Measurements from ENCODE around the gene CTU2. TPM values are rescaled to one million over a fixed set of nuclear protein-coding genes. Genes with fewer than 3 reads are reported as not detected.

CTU2 gene
- total and polyA plus RNA-seq, 2 donors (not counting 1 experiment from before 2014, with no cell fraction given) = 18.4 to 23.7 TPM

- Histone ChIP-seq H3K36me3 (replicated peaks in 1 of 2; ENCODE audit: control extremely low read depth in 1 of 2, control insufficient read depth in 1 of 2, extremely low read depth in 1 of 2, insufficient read depth in 2 of 2, low read length in 1 of 2) (peaks cover 0 to 13% of the 10 kb centered on the region in 2 experiments), H3K4me2 (replicated peaks; ENCODE audit: low read depth, low read length, poor library complexity, severe bottlenecking) (peak overlapping the region; percentile 88), H2AFZ (ENCODE audit: insufficient read depth, low read depth, low read length, poor library complexity, severe bottlenecking) (no peak overlapping the region), H3K9me3 (ENCODE audit: control extremely low read depth in 1 of 3, control insufficient read depth in 2 of 3, insufficient read depth in 1 of 3, low read length in 2 of 3) (no peaks in the 10 kb centered on the region), H3K4me3 (ENCODE audit: control extremely low read depth in 1 of 5, extremely low read depth in 1 of 5, insufficient read depth in 1 of 5, low read depth in 2 of 5, low read length in 4 of 5) (no peak overlapping the region), H3K27ac (ENCODE audit: low read length in 2 of 2) (no peak overlapping the region), H3K79me2 (ENCODE audit: control insufficient read depth, insufficient read depth, low read length) (peaks cover 39% of the 10 kb centered on the region), H3K27me3 (replicated peaks in 1 of 4; ENCODE audit: control extremely low read depth in 1 of 4, control insufficient read depth in 3 of 4, insufficient read depth in 4 of 4, low read length in 3 of 4) (no peaks in the 10 kb centered on the region), H3K4me1 (ENCODE audit: control insufficient read depth in 2 of 2, insufficient read depth in 2 of 2, low read length in 2 of 2) (peaks cover 47 to 59% of the 10 kb centered on the region in 2 donors), H3K9ac (ENCODE audit: low read length) (no peak overlapping the region), H4K20me1 (ENCODE audit: control insufficient read depth, insufficient read depth, low read length, poor library complexity, severe bottlenecking) (peaks cover 48% of the 10 kb centered on the region)
- no peaks in the 10 kb centered on the region for H3K27me3 Mint-ChIP-seq
- H3K9me3 Mint-ChIP-seq (ENCODE audit: insufficient read depth) = no peaks in the 10 kb centered on the region
- peak; percentile 75 for DNase-seq
- H3K4me3 Mint-ChIP-seq = peak overlapping the region; percentile 34
- ChIA-PET CTCF (interaction anchor here (1.2 to 13.1 kb wide), 5 partner anchors 9 to 114 kb away, joined by 3 to 138 read pairs (median 4); partner anchors contain the start of gene PIEZO1), POLR2A (interaction anchor here (0.5 to 1.6 kb wide), 2 partner anchors 10 to 111 kb away, joined by 3 to 4 read pairs; no protein-coding TSS in a partner anchor)
- peaks cover 50% of the 10 kb centered on the region for H3K4me1 Mint-ChIP-seq
- H3K27ac Mint-ChIP-seq = peak overlapping the region; percentile 78
- WGBS (ENCODE audit: insufficient coverage) = 68% methylated on average over 30 of the region's 32 CpGs
- ATAC-seq (ENCODE audit: low read depth) = no peak
- TF ChIP-seq EZH2 (IDR thresholded peaks at IDR 0.05; ENCODE audit: borderline replicate concordance, insufficient read depth, low read depth, low read length, poor library complexity, severe bottlenecking) (no peak), CTCF (IDR thresholded peaks at IDR 0.05) (peak; percentile 93)
- intact Hi-C loops (cut with micrococcal nuclease) = loop anchor here (2.0 kb wide), 2 partner anchors 27 to 473 kb away; partner anchors contain the start of gene ZNF778
Measured at GRCh38 chr16:88743693-88744576, 37.6 kb downstream of the CTU2 start.
